K562 (cell line): ENCODE results near the gene ACBD4. TPM values are rescaled to one million over a fixed set of nuclear protein-coding genes. Genes with fewer than 3 reads are reported as not detected.

Experiments used
- ADNP ChIP-seq: fragments of 200-800 bp; sonication (Bioruptor generic); IDR thresholded peaks from 2 replicates; pipeline ENCODE4 v1.6.1; 2016; ENCODE audit warnings: missing genetic modification characterization, missing compliant biosample characterization
- BRF1 ChIP-seq: IDR thresholded peaks from 3 replicates; pipeline ENCODE4 v1.6.1; 2011; ENCODE audit warnings: borderline replicate concordance, mild to moderate bottlenecking; ENCODE audit not compliant: insufficient read length; ENCODE audit errors: extremely low read depth
- DEAF1 ChIP-seq: fragments of 450-650 bp; formaldehyde crosslinking; IDR thresholded peaks from 2 replicates; pipeline ENCODE4 v1.4.0; 2020; ENCODE audit warnings: mild to moderate bottlenecking, moderate library complexity
- ELF2 ChIP-seq: fragments of 250-450 bp; sonication (Bioruptor Pico); IDR thresholded peaks from 2 replicates; pipeline ENCODE4 v1.5.0; 2021; ENCODE audit warnings: mild to moderate bottlenecking
- FOXA1 ChIP-seq: fragments of 450-650 bp; IDR thresholded peaks from 2 replicates; pipeline ENCODE4 v1.6.1; 2016; ENCODE audit warnings: mild to moderate bottlenecking, borderline replicate concordance
- GATA2 ChIP-seq: sonication (generic); formaldehyde crosslinking; IDR thresholded peaks from 2 replicates; pipeline ENCODE4 v1.4.0; 2020; ENCODE audit warnings: mild to moderate bottlenecking, missing genetic modification reagents
- GTF2B ChIP-seq: IDR thresholded peaks from 2 replicates; pipeline ENCODE4 v1.6.1; 2011; ENCODE audit not compliant: insufficient read length; ENCODE audit errors: extremely low read depth
- IFI16 ChIP-seq: fragments of 250-450 bp; sonication (Bioruptor Pico); IDR thresholded peaks from 2 replicates; pipeline ENCODE4 v2.1.2; 2022; ENCODE audit warnings: mild to moderate bottlenecking, inconsistent platforms
- NCOA6 ChIP-seq: fragments of 450-650 bp; IDR thresholded peaks from 2 replicates; pipeline ENCODE4 v1.6.1; 2017; ENCODE audit warnings: mild to moderate bottlenecking
- PHTF2 ChIP-seq: fragments of 250-450 bp; sonication (Bioruptor Pico); IDR thresholded peaks from 2 replicates; pipeline ENCODE4 v1.5.0; 2021; ENCODE audit warnings: mild to moderate bottlenecking
- RBM34 ChIP-seq: fragments of 200-400 bp; formaldehyde crosslinking; IDR thresholded peaks from 2 replicates; pipeline ENCODE4 v1.6.1; 2018; ENCODE audit warnings: low read length, borderline replicate concordance; ENCODE audit not compliant: insufficient read depth
- TAF9B ChIP-seq: fragments of 450-650 bp; IDR thresholded peaks from 2 replicates; pipeline ENCODE4 v1.6.1; 2018; ENCODE audit warnings: mild to moderate bottlenecking; ENCODE audit not compliant: partially characterized antibody
- ZBTB11 ChIP-seq, 3 experiments: fragments of 200-800 bp in 1 of 3; fragments of 250-450 bp in 1 of 3; fragments of 450-650 bp in 1 of 3; sonication (Bioruptor Pico) in 1 of 3; sonication (Bioruptor generic) in 1 of 3; formaldehyde crosslinking in 1 of 3; IDR thresholded peaks; 2 replicates each; pipeline versions ENCODE4 v1.6.1 to v1.8.0; 2016 to 2022; ENCODE audit warnings: mild to moderate bottlenecking in 2 of 3, missing genetic modification characterization in 2 of 3, missing compliant biosample characterization in 1 of 3, moderate library complexity in 1 of 3
- ZNF23 ChIP-seq: fragments of 250-450 bp; sonication (Bioruptor Pico); IDR thresholded peaks from 2 replicates; pipeline ENCODE4 v1.4.0; 2020; ENCODE audit warnings: mild to moderate bottlenecking
- ZNF280A ChIP-seq: fragments of 450-650 bp; IDR thresholded peaks from 2 replicates; pipeline ENCODE4 v1.6.1; 2018; ENCODE audit warnings: mild to moderate bottlenecking, low read depth; ENCODE audit not compliant: partially characterized antibody
- ZNF518B ChIP-seq: fragments of 250-450 bp; sonication (Bioruptor Pico); IDR thresholded peaks from 2 replicates; pipeline ENCODE4 v1.5.0; 2021; ENCODE audit warnings: mild to moderate bottlenecking, moderate library complexity
- polyA plus RNA-seq, 8 experiments: library from polyadenylated mRNA; depleted of rRNA in 4 of 8; stranded (reverse) in 5 of 8; unstranded in 3 of 8; fragments of >200 nt; fragmentation: Nextera tagmentation in 2 of 8; fragmentation: Illumina TruSeq in 1 of 8; extraction: Ambion mirVana in 2 of 8; extraction: Trizol in 1 of 8; gene quantifications; 2 replicates each; pipeline versions ENCODE4 v1.2.1 to v1.2.3, GENCODE V29; 2011 to 2014; ENCODE audit warnings: inconsistent platforms in 1 of 8, missing spikeins in 1 of 8
- total RNA-seq, 7 experiments: library from RNA; depleted of rRNA in 6 of 7; stranded (reverse); fragments of >200 nt in 6 of 7; fragmentation: Illumina TruSeq in 2 of 7; extraction: Trizol in 2 of 7; gene quantifications; 2 replicates each; pipeline versions ENCODE4 v1.2.1 to v1.2.3, GENCODE V29; 2011 to 2021; ENCODE audit warnings: low replicate concordance in 1 of 7

The ACBD4 gene
- total and polyA plus RNA-seq, 9 of the 15 experiments (the other 6 are each of a cell fraction or from before 2014, with no cell fraction given), result 0.14 to 6.9 (median 4.6) TPM

- TF ChIP-seq ZBTB11 (CRISPR knock-in tag; IDR thresholded peaks at IDR 0.05), result peak in 1 of 3 experiments; percentile 68; a peak in 2 of 6 replicates
- peak; percentile 8; the same call in 1 of the 2 replicates for TF ChIP-seq DEAF1 (CRISPR knock-in tag)
- no peak for TF ChIP-seq RBM34
- peak; percentile 98 for TF ChIP-seq TAF9B
- no peak for TF ChIP-seq GATA2 (CRISPR knock-in tag)
- no peak for TF ChIP-seq PHTF2 (CRISPR knock-in tag)
- no peak for TF ChIP-seq ZNF280A
- TF ChIP-seq BRF1, result no peak
- no peak for TF ChIP-seq GTF2B
- TF ChIP-seq NCOA6, result no peak
- TF ChIP-seq ELF2 (CRISPR knock-in tag), result peak; percentile 68; the same call in 1 of the 2 replicates
- no peak for TF ChIP-seq ZNF518B (CRISPR knock-in tag)
- TF ChIP-seq ADNP, result no peak
- TF ChIP-seq FOXA1, result no peak
- no peak for TF ChIP-seq IFI16 (CRISPR knock-in tag)
- no peak for TF ChIP-seq ZNF23 (CRISPR knock-in tag)
Measured at GRCh38 chr17:45161288-45162024, 26.0 kb downstream of the ACBD4 start, which contains the start of gene HEXIM2 (continued).
